Measurements from ENCODE around the gene KCNQ5.

KCNQ5 gene

GRCh38 chr6:73028124-73028766 is 406.4 kb downstream of the KCNQ5 start:
- no peak for DNase-seq

- DNase-seq: no peak
These were observed 407.1 kb downstream of the KCNQ5 start for GRCh38 chr6:73028893-73029450.

DNA sequence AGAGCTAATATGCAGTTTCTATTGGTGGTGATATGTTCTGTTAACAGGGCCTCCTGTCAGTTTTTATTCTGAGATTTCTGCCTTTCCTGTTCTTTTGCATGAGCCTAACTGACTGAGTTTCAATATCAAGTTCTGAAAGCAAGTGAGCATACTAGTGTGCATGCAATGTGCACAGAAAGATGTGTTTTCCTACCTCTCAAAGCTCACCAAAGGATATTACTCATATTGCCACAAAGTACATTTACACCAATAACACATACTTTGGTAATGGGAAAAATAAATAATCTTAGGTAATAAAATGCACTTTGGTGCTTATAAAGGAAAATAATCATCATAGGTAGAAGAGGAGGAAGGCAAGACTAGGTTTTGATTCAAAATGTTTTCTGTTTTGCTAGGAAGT is 408.4 kb downstream of the KCNQ5 start:
- DNase-seq: no peak

DNA sequence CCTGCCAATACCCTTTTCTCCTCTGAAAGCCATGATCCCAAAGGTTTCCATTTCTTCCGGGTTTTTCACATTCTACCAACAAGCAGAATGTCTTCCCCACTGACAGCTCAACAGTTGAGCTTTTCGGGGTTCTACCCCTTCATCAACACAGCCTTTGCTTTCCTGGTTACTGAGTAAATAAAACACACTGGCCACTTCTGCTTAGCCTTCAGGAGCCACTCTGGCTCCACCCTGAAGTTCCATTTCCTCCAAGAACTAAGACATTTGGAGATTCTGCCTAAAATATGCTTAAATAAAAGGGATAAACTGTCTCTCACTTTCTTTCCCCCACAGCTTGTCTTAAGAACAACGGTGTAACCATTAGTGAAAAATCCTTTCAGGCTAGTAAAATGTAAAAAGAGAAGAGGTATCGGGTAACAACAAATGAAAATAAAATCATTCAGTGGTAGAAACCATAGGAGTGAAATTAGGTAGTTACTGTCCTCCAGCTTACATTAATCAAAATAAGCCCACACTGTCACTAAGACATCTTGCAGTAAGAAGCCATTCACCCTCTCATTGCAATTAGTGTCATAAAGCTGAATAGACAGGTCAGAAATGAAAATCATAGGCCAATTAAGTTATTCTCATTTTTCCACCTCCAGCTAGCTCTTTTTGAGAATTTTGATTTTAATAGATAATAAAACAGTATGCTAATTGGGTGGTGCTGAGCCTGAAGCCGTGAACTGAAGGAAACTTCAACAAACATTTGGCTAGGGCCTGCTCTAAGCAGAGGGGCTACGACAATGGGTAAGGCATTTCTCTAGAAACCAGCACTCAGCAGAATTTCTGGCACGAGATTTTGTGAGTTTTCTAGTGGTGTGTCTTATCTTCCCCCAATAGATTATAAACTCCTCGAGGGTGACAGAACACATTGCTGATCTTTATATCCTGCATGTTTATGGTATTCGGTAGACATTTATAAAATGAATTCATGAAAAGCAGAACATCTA is 409.2 kb downstream of the KCNQ5 start:
- no peak for DNase-seq

DNA sequence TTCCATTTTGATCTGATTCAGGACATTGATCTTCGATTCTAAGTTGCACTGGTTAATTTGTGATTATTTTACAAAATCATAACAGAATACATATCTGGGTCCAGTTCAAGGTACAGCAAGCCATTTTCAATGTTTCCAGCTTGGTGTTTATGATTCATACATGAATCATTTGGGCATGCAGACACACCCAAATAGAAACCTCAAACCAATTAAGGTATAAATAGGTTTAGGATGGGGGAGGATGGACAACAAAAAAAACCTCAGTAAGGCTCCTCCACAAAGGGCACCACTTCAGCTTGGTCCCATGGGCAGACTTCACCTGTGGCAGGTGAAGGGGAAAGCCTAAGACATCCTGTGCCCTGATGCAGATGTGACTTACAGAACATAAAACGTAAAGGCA is 410.7 kb downstream of the KCNQ5 start:
- no peak for DNase-seq

GRCh38 chr6:73036689-73037088 is 414.8 kb downstream of the KCNQ5 start:
- no peak for DNase-seq

DNA sequence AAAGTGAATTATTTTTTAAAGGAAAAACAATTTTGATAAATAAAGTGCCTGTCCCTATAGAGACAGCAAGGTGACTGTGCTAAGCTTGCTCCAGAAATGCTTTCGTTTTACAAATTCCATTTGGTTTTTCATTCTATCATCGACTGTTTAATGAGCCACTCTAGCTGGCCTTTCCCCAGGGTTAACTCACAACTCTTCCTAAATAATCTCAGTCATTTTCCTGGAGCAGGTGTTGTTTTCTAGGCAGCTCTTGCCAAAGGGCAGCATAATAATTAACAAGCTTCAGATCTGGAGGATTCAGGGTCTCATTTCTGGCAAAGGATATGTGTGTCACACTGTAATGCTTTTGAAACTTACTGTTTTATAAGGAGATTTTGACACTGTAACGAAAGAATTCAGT is 419.2 kb downstream of the KCNQ5 start:
- DNase-seq: no peak

- DNase-seq: no peak
These were observed 421.0 kb downstream of the KCNQ5 start for GRCh38 chr6:73042892-73043291.

DNA sequence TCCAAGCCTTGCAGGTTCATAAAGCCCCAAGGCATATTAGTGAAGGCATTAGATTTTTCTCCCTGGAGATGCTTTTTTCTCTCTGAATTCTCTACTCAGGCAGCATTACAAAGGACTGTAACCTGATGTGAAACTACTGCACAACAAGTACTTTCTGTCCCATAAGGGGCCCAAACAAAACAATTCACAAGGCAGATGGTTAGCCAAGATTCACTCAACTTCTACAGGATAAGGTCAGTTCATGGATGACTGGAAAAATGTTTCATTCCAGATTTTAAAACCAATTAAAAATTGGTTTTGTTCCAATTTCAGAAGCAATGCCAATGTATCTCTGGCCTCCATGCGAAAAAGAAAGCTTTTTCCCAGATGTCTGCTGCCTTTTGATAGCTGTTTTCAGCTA is 421.6 kb downstream of the KCNQ5 start:
- no peak for DNase-seq

- DNase-seq: no peak
These were observed 423.7 kb downstream of the KCNQ5 start for GRCh38 chr6:73045609-73046008.

GRCh38 chr6:73047801-73048200 is 425.9 kb downstream of the KCNQ5 start:
- no peak for DNase-seq

DNA sequence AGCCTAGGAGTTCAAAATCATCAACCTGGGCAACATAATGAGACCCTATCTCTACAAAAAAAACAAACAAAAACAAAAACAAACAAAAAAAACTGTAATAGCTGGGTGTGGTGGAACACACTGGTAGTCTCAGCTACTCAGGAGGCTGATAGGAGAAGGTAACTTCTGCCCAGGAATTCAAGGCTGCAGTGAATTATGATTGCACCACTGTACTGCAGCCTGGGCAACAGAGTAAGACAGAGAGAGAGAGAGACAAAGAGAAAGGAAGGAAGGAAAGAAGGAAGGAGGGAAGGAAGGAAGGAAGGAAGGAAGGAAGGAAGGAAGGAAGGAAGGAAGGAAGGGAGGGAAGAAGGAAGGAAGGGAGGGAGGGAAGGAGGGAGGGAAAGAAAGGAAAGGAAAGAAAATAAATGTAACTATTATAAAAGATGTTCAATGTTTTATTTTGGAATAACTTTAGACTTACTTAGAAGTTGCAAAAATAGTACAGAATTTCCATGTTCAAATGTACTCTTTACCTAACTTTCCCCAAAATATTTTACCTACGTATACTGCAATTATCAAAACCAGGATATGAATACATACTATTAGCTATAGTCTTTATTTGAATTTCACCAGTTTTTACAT is 428.2 kb downstream of the KCNQ5 start:
- DNase-seq: no peak

DNA sequence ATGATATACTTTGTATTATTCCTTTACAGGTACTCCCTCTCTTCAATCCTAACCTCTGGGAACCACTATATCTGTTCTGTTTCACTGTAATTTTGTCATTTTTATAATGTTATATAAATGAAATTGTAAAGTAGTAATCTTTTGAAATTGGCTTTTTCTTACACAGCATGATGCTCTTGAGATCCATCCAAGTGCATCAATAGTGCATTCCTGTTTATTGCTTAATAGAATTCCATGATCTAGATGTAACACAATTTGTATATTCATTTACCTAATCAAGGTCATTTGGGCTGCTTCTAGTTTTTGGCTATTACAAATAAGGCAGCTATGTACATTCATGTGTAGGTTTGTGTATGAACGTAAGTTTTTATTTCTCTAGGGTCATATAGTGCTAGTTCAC is 428.8 kb downstream of the KCNQ5 start:
- DNase-seq: no peak

DNA sequence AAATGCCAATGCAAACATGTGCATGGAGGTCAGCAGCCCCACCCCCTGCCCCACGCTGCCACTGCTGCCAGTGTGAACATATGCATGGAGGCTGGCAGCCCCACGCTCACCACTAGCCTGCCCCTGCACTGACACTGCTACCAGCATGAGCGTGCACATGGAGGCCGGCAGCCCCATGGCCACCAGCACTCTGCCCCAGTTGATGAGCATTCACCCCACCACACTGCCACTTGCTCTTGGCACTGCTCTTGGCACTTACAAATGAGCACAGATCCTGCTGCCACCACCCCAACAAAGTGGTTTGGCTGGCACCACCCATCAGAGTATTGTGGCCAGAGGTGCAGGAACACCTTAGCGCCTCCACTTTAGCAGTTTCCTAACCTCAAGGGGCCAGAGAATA is 429.3 kb downstream of the KCNQ5 start:
- DNase-seq: no peak

DNA sequence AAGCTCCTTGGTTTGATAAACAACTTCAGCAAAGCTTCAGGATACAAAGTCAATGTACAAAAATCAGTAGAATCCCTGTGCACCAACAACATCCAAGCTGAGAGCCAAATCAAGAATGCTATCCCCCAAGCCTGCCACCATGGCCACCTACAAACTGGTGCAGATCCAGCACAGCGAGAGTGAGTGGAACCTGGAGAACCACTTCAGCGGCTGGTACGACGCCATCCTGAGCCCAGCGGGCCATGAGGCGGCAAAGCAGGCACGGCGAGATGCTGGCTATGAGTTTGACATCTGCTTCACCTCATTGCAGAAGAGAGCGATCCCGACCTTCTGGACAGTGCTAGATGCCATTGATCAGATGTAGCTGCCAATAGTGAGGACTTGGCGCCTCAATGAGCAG is 433.1 kb downstream of the KCNQ5 start:
- DNase-seq: no peak

DNA sequence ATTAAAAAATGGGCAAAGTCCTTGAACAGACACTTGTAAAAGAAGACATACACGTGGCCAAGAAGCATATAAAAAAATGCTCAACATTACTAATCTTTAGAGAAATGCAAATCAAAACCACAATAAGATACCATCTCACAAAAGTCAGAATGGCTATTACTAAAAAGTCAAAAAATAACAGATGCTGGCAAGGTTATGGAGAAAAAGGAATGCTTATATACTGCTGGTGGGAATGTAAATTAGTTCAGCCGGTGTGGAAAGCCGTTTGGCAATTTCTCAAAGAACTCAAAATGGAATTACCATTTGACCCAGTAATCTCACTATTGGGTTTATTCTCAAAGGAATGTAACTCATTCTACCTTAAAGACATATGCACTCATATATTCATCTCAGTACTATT is 436.9 kb downstream of the KCNQ5 start:
- no peak for DNase-seq

GRCh38 chr6:73062130-73062529 is 440.3 kb downstream of the KCNQ5 start:
- DNase-seq: no peak

- DNase-seq: no peak
These were observed 441.0 kb downstream of the KCNQ5 start for GRCh38 chr6:73062837-73063236.

DNA sequence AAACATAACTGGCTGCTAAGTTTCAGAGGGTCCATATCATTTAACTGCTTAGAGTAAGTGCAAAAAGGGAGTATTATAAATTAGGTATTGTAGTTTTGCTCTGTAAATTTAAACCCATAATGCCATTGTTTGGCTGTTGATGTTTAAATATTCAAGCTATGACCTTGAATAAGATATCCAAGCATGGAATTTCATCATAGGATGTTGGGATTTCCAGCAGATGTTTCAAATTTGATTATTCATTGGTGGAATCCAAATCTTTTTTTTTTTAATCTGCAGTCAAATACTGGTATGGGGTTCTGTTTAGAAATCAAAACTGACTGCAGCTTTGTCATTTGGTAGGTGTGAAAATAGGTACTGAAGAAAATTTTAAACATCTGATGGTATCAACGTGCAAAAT is 442.4 kb downstream of the KCNQ5 start:
- no peak for DNase-seq

DNA sequence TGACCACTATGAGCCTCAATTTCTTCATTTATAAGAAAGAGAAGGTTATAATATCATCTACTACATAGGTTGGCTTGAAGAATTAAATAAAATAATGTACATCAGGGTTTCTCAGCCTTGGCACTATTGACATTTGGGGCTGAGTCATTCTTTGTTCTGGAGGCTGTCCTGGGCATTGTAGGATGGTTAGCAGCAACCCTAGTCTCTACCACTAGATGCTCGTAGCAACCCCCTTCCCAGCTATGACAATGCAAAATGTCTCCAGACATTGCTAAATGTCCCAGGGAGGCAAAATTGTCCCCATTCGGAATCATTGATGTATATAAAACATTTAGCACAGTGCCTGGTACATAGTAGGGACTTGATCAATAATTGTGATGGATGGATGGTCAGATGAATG is 451.4 kb downstream of the KCNQ5 start:
- DNase-seq: no peak

GRCh38 chr6:73074175-73074574 is 452.3 kb downstream of the KCNQ5 start:
- no peak for DNase-seq

DNA sequence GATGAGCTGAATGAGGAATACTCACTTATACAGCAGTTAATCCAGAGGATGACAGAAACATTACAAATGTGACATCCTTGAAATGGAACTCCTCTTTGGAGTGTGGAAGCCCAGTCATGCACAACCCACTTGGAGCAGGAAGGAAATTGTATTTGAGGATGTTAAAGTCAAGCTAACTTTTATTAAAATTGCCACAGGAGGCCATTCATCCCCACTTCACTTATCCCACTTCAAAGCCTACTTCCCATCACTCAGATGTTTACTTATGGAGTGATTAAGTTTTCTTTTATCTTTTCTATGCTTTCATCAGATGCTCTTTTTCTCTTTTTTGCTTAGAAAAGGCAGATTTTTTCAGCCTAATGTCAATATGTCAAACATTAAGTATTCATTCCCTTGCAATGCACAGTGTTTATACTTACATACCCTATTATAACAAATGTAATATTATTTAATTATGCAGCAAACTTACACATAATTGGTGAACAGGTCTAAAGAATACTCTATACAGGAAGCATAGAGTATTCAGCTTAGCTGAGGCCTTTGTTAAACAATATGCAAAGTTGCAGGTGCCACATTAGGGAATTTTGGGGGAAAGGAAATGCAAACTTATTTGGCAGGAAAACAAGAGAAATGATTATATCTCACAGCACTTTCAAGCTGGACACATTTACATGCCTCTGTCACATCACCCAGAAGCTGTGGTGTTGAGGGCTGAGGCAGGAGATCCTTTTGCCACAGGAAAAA is 454.5 kb downstream of the KCNQ5 start:
- DNase-seq: no peak

DNA sequence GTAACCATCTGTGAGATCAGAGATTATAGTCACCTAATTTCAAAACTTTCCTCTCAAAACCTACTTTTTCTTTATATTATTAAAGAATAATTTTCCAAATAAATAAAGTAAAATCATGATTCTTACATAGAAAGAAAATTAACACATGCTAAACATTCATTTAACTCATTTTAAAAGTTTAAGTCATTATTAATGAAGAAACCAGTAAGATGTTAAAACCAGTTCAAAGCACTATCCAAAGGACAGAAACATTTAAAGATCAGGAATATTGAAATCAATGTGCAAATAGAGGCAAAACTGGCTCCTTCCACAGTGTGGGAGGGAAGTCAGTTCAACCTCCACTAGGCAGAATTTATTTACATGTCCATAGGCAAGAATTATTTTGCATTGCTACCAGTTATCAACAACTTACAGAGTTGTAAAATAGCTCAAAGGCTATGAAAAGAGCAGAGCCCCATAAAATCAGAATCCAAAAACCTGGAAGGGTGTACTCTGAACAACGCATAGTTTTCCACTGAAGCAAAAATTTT is 456.5 kb downstream of the KCNQ5 start:
- DNase-seq: no peak
